ENCODE results near the gene PCDH11X.
"Not testable (repeated sequence)": the region's sequence is repeated elsewhere in the genome, so short reads cannot be mapped to it uniquely, and the experiment has no call there.

The PCDH11X gene

DNA sequence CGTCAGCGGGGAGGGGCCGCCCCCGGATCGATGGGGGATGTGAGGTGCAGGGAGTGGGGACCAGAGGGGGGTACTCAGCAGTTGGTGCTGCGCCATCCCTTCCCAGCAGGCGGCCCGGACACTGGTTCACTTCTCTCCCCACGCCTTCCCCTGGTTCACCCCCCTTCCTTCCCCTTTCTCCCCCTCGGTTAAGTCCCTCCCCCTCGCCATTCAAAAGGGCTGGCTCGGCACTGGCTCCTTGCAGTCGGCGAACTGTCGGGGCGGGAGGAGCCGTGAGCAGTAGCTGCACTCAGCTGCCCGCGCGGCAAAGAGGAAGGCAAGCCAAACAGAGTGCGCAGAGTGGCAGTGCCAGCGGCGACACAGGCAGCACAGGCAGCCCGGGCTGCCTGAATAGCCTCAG, at the start of gene PCDH11X:
Gene PCDH11X (plus strand): TSS at position 241 of the 400 bp plus-strand sequence. CDS start 56,130 bp downstream, outside the sequence.
- not testable (repeated sequence) for DNase-seq (ENCODE audit: low spot score)

GRCh38 chrX:91747446-91747845, 31.7 kb upstream of the PCDH11X start:
- not testable (repeated sequence) for DNase-seq (ENCODE audit: low spot score)

GRCh38 chrX:91753022-91753421, 26.2 kb upstream of the PCDH11X start:
- not testable (repeated sequence) for DNase-seq (ENCODE audit: low spot score)

DNA sequence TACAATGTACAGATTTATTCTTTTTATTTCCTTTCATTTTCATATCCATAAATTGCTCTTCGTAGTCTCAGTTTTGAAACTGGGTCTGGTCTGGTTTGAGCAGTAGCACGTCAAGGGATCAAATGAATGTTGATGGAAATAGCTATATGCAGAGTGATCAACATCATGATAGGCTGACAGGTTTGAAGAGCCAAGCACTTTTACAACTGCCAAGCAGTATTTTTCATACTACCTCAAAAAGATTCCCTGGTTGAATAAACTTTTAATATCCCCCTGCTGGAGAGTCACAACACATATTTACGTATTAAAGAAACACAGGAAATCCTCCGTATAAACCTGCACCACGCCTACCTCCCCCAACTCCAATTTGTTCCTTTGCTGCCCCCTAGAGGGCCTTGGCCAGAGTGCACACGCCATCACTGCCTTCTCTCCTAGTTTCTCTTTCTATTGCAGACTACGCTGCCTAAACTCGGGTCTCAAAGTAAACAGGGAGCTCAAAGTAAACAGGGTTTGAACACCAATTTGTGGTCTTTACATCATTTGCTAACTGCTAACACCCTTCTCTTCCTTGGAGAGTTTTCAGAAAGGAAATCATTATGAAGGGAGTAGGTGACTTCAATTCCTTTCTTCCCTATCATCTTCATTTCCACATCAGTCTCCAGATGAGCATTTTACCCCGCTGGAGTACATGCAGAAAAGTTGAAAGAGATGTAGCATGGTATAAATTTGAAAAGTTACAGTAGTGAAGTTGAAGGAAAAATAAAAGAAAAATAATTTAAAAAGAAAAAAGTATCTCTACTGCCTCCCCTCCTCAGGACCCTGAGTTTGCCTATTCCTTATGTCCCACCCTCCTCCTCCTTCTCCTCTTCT, 8.3 kb upstream of the PCDH11X start:
- not testable (repeated sequence) for DNase-seq (ENCODE audit: low spot score)

GRCh38 chrX:91773943-91774342, 5.2 kb upstream of the PCDH11X start:
- DNase-seq (ENCODE audit: low spot score) = not testable (repeated sequence)

DNA sequence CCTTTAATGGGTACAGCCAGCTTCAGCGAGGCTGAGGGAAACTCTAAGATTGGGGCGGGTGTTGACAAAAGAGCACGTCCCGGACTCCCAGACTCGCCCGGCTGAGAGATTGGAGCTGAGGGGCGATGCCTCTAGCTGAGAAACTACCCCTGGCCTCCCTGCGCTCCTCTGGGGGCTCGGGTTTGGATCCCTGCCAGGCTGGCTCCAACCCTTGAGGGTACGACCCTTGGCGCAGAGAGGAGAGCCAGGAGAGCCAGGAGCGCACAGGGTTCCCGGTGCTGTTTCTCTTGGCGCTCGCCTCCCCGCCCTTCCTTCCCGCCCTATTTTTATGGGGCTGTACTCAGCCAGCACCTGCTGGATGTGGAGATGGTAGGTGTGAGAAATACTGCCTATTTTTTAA, 833 bp downstream of the PCDH11X start:
- DNase-seq (ENCODE audit: low spot score) = not testable (repeated sequence)

- not testable (repeated sequence) for DNase-seq (ENCODE audit: low spot score)
Measured at GRCh38 chrX:91780698-91781097, 1.5 kb downstream of the PCDH11X start.

DNA sequence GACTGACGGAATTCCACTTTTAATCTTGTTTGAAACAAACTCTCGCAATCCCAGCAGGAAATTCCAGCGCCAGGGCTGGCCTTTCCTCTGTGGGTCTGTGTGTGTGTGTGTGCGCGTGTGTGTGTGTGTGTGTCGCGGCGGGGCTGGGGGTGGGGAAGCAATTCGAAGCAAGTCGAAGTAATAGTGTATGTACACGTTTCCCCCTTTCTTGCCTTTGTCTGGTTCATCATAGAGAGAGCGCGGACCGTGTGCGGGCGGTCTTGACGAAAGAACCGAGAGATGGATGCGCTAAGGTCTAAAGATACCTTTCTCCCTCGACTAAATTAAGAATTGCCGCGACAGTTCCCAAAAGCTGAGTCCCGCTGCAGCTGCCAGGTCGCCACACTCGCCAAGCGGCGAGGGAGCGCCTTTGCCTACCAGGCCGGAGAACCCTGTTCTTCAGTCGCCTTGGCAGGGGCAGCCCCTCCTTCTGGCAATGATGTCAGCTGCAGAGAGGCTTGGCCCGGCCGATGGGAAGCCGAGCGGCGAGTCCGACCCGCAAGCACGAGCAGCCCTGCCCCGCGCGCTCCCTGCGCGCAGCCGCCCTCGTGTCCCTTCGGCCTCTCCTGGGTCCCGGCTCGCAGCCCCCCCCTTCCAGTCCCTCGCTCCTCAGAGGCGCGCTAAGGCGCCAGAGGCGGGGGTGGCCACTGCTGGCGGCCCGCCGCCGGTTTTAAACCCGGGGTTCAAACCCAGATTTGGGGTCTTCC, 2.6 kb downstream of the PCDH11X start:
- not testable (repeated sequence) for DNase-seq (ENCODE audit: low spot score)

DNA sequence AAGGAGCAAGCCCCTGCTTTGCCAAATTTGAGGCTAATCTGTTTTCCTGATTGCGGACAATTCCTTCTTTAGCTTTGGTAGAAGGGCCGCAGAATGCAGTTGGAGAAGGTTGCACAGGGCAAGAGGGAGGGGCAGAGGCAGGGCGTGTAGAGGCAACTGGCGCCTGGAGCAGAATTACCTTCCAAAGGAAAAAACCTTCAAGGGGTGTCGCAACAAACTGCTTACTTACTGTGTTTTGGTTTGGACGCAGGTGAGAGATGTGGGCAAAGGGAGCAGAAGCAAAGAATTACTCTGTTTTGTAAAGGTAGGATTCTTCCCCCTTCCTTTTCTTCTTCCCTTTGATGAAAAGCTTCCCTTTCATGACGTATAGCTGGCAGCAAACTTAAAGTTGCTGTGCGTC, 3.6 kb downstream of the PCDH11X start:
- not testable (repeated sequence) for DNase-seq (ENCODE audit: low spot score)

DNA sequence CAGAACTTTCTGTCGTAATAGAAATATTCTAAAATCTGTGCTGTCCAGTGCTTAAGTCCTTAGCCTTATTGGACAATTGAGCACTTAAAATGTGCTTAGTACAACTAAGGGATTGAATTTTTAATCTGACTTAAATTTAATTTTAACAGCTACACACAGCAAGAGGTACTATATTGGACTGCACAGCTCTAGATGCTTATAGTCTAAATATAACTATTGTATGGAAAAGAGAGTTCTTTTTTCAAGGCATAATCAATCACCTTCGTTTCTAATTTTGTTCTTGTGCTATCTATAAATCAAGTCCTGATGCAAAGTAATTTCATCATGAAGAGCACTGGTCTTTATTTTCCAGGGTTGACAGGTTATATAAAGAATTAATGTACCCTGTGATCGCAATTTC, 38.4 kb downstream of the PCDH11X start:
- not testable (repeated sequence) for DNase-seq (ENCODE audit: low spot score)

- DNase-seq (ENCODE audit: low spot score) = not testable (repeated sequence)
Measured at GRCh38 chrX:91825321-91825720, 46.1 kb downstream of the PCDH11X start.

Measured in GM20000 (cell line).